Sigmoid colon (tissue), 7 donors: ENCODE measurements around the gene CTNNAL1. TPM values are rescaled to one million over a fixed set of nuclear protein-coding genes. Genes with fewer than 3 reads are reported as not detected.

Experiments
- DNase-seq: peaks from one replicate; pipeline ENCODE4 v3.0.0-alpha.2; 2019
- H3K27ac ChIP-seq, 4 donors: fragments of 200-600 bp; sonication (generic); one replicate each; pipeline ENCODE4 v1.5.1; 2016 to 2019; ENCODE audit warnings: mild to moderate bottlenecking in 1 of 4
- H3K27me3 ChIP-seq, 3 donors: fragments of 200-600 bp; sonication (generic); one replicate each; pipeline ENCODE4 v1.5.1; 2019; ENCODE audit warnings: mild to moderate bottlenecking in 1 of 3
- H3K36me3 ChIP-seq, 4 donors: fragments of 200-600 bp; sonication (generic); one replicate each; pipeline ENCODE4 v1.5.1; 2016 to 2019
- H3K4me1 ChIP-seq, 4 donors: fragments of 200-600 bp; sonication (generic); one replicate each; pipeline ENCODE4 v1.5.1; 2017 to 2019
- H3K4me3 ChIP-seq, 4 donors: fragments of 200-600 bp; sonication (generic); one replicate each; pipeline ENCODE4 v1.5.1; 2017 to 2019; ENCODE audit warnings: mild to moderate bottlenecking in 2 of 4, moderate library complexity in 1 of 4
- H3K9me3 ChIP-seq, 4 donors: fragments of 200-600 bp in 3 of 4; sonication (generic) in 3 of 4; one replicate each; pipeline versions ENCODE4 v1.5.1 to v1.6.1; 2013 to 2019
- CTCF ChIP-seq, 4 experiments: fragments of 450-650 bp in 3 of 4; fragments of 200-600 bp in 1 of 4; IDR thresholded peaks; one replicate each; pipeline ENCODE4 v1.5.1; 2016 to 2019; ENCODE audit warnings: antibody characterized with exemption in 4 of 4, mild to moderate bottlenecking in 3 of 4, moderate library complexity in 2 of 4
- EP300 ChIP-seq, 4 donors: sonication (generic); formaldehyde crosslinking; IDR thresholded peaks; one replicate each; pipeline ENCODE4 v1.6.1; 2017; ENCODE audit warnings: antibody characterized with exemption in 4 of 4
- POLR2A ChIP-seq, 2 donors: fragments of 450-650 bp; IDR thresholded peaks; one replicate each; pipeline ENCODE4 v1.6.1; 2016; ENCODE audit warnings: antibody characterized with exemption in 2 of 2, mild to moderate bottlenecking in 2 of 2, moderate library complexity in 2 of 2
- POLR2AphosphoS5 ChIP-seq, 4 donors: sonication (generic); formaldehyde crosslinking; IDR thresholded peaks; one replicate each; pipeline ENCODE4 v1.6.1; 2017; ENCODE audit warnings: antibody characterized with exemption in 4 of 4
- WGBS, 2 donors: extraction: QIAGEN DNeasy Blood & Tissue Kit; methylation state at CpG; one replicate each; pipeline ENCODE4 v1.1.7; 2013; 5-methylcytosine and 5-hydroxymethylcytosine counted together
- intact Hi-C: fragments of 100-400 bp; cut with DNase I; formaldehyde crosslinking; loops from one replicate; pipeline ENCODE4 v1.15.1; 2023
- polyA plus RNA-seq, 3 donors: library from polyadenylated mRNA; stranded (reverse); fragments of 200-250 nt; gene quantifications; one replicate each; pipeline ENCODE4 v1.2.3, GENCODE V29; 2013
- total RNA-seq, 4 donors: library from RNA; depleted of rRNA; stranded (reverse); fragments of >200 nt; gene quantifications; one replicate each; pipeline ENCODE4 v1.1.0, GENCODE V29; 2016
- donor health status: healthy with polysubstance abuse.
- donor health status: Bipolar disorder and iron deficiency.
- donor health status: healthy.

The CTNNAL1 gene
- total and polyA plus RNA-seq, 7 donors, result 18.7 to 56.8 (median 36.4) TPM

GRCh38 chr9:108937561-108938305, 75.6 kb downstream of the CTNNAL1 start:
- Histone ChIP-seq H3K27ac (no peak overlapping the region), H3K4me1 (peaks cover 0 to 17% (median 15%) of the 10 kb centered on the region in 4 donors), H3K9me3 (no peaks in the 10 kb centered on the region), H3K36me3 (peaks cover 0 to 41% (median 3%) of the 10 kb centered on the region in 4 donors), H3K27me3 (no peaks in the 10 kb centered on the region), H3K4me3 (no peak overlapping the region)
- TF ChIP-seq POLR2A (IDR thresholded peaks at IDR 0.05) (no peak), POLR2AphosphoS5 (IDR thresholded peaks at IDR 0.05) (no peak), EP300 (IDR thresholded peaks at IDR 0.05) (no peak), CTCF (IDR thresholded peaks at IDR 0.05) (no peak)
- whole genome bisulfite sequencing, 2 donors, result 92% methylated on average over 5 of the region's 5 CpGs
- intact Hi-C loops, result loop anchor here (10.0 kb wide), 2 partner anchors 477 to 1453 kb away; partner anchors contain the start of gene KLF4
- DNase-seq, result no peak

DNA sequence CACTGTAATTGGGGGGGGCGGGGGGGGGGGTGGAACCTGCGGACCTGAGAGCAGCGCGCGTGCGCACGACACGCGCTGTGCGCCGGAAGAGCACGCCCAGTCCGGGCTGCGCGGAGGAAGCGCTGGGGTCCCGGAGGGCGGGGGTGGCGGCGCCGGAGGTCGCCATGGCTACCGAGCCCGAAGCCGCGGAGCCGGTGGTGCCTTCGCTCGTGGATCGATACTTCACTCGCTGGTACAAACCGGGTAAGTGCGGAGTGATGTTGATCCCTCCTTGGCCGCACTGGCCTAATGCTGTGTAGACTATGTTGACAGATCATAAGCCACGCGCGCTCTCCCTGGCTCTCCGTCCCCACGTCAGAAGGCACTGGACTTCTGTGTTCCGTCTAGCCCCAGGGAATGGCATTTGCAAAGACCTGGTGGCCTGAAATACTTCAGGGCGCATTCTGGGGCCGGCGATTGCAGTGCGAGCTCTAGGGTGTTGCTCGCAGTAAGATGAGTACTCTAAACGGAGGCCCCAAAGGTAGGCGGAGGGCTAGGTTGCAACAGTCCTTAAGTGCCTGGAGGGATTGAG, 78.9 kb downstream of the CTNNAL1 start, which contains the start of gene ABITRAM:
Gene ABITRAM, plus strand, starts transcription at position 78 of the 571 bp plus-strand sequence. Its CDS starts 87 bp downstream, at position 165.
- no peak for TF ChIP-seq POLR2A (IDR thresholded peaks at IDR 0.05)
- TF ChIP-seq CTCF (IDR thresholded peaks at IDR 0.05), result no peak
- peak; percentile 7 to 23 (median 18) for TF ChIP-seq POLR2AphosphoS5 (IDR thresholded peaks at IDR 0.05)
- TF ChIP-seq EP300 (IDR thresholded peaks at IDR 0.05), result no peak
- WGBS, 2 donors, result 0% methylated on average over 47 of the region's 47 CpGs
- intact Hi-C loops, result loop anchor here (2.0 to 10.0 kb wide), 5 partner anchors 20 to 1450 kb away; partner anchors contain the start of genes CTNNAL1, KLF4 and TMEM245

DNA sequence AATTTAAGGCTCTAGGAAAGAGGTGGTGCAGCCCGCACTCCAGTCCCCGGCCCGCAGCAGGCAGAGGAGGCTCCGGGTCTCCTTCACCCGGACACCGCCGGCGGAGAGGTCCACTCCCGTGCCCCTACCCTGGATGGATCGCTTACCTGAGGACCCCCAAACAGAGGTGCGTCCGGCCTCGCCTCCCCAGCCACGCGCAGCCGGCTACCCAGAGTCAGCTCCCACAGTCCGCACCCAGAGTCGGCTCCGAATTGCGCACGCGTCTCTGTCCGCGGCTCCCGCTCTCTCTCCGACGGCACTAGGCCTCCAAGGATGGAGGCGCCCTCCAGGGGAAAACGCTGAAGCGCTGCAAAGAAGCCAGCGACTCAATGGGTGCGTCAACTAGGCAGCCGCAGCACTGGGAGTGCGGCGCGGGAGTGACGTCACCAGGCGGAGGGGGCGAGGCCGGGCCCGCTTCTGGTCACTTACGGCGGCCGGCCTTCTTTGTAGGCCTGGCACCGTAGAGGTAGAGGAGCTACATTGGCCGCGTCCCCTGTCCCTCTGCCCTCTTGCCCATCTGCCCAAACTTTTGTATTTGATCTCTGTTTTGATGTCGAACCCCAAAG, 79.5 kb downstream of the CTNNAL1 start, which contains the start of gene ELP1:
Gene ELP1, minus strand, starts transcription at position 407 of the 605 bp plus-strand sequence. CDS start 2,978 bp downstream, outside the sequence.
- H3K27me3 ChIP-seq, result no peaks in the 10 kb centered on the region
- H3K9me3 ChIP-seq, result no peaks in the 10 kb centered on the region
- peak; percentile 96 for DNase-seq
- WGBS, 2 donors, result 0% methylated on average over 48 of the region's 48 CpGs
- H3K27ac ChIP-seq, result peak within 1 kb of the TSS; percentile 88 to 92 (median 90)
- intact Hi-C loops, result loop anchor here (2.0 to 10.0 kb wide), 5 partner anchors 21 to 1449 kb away; partner anchors contain the start of genes CTNNAL1, KLF4 and TMEM245
- H3K36me3 ChIP-seq, result peaks cover 0 to 17% (median 2%) of the 10 kb centered on the region in 4 donors
- peak within 1 kb of the TSS; percentile 65 to 88 (median 72) for H3K4me3 ChIP-seq
- peaks cover 0 to 27% (median 21%) of the 10 kb centered on the region in 4 donors for H3K4me1 ChIP-seq
- peak; percentile 18 to 48 for TF ChIP-seq POLR2A (IDR thresholded peaks at IDR 0.05)
- no peak for TF ChIP-seq CTCF (IDR thresholded peaks at IDR 0.05)
- TF ChIP-seq EP300 (IDR thresholded peaks at IDR 0.05), result no peak
- peak; percentile 77 to 86 (median 80) for TF ChIP-seq POLR2AphosphoS5 (IDR thresholded peaks at IDR 0.05)

More for the DNA sequence above, 78.9 kb downstream of the CTNNAL1 start, which contains the start of gene ABITRAM:
- Histone ChIP-seq H3K4me3 (peak within 1 kb of the TSS; percentile 65 to 88 (median 72)), H3K4me1 (peaks cover 0 to 27% (median 21%) of the 10 kb centered on the region in 4 donors), H3K9me3 (no peaks in the 10 kb centered on the region), H3K36me3 (peaks cover 0 to 17% (median 0%) of the 10 kb centered on the region in 4 donors), H3K27ac (peak within 1 kb of the TSS; percentile 88 to 92 (median 90)), H3K27me3 (no peaks in the 10 kb centered on the region)
- peak; percentile 86 for DNase-seq

DNA sequence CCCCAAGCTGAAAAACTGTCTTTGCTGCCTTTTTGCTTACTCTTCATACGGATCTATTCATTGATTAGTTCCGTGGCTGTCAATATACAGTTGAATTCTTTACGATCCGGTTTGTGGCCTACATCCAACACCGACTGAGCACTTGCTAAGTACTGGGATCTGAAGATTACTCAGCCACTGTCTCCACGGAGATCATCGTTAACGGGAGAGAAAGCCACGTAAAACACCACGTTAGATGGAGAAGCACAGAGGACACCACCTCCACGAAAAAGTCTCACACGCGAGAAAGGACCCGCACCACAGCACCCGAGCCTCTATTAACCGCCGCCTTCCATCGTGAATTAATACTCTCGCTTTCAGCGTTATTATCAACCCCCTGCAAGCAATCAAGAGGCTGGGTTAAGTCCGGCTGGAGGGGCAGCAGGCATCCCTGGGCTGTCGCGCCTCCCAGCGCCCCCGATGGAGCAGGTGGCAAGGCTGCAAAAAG, 80.0 kb downstream of the CTNNAL1 start:
- intact Hi-C loops, result loop anchor here (5.0 to 10.0 kb wide), 3 partner anchors 79 to 1448 kb away; partner anchors contain the start of genes CTNNAL1 and KLF4
- WGBS, 2 donors, result 0 to 2% methylated on average over 25 of the region's 25 CpGs
- no peak for DNase-seq
- peak overlapping the region; percentile 88 to 92 (median 90) for H3K27ac ChIP-seq
- H3K9me3 ChIP-seq, result no peaks in the 10 kb centered on the region
- peaks cover 0 to 27% (median 21%) of the 10 kb centered on the region in 4 donors for H3K4me1 ChIP-seq
- H3K27me3 ChIP-seq, result no peaks in the 10 kb centered on the region
- peaks cover 0 to 21% (median 5%) of the 10 kb centered on the region in 4 donors for H3K36me3 ChIP-seq
- TF ChIP-seq POLR2AphosphoS5 (IDR thresholded peaks at IDR 0.05) (no peak), EP300 (IDR thresholded peaks at IDR 0.05) (no peak), POLR2A (IDR thresholded peaks at IDR 0.05) (no peak), CTCF (IDR thresholded peaks at IDR 0.05) (no peak)
- peak overlapping the region; percentile 65 to 88 (median 72) for H3K4me3 ChIP-seq
